ENCODE data around the gene IP6K1.

Gene IP6K1

DNA sequence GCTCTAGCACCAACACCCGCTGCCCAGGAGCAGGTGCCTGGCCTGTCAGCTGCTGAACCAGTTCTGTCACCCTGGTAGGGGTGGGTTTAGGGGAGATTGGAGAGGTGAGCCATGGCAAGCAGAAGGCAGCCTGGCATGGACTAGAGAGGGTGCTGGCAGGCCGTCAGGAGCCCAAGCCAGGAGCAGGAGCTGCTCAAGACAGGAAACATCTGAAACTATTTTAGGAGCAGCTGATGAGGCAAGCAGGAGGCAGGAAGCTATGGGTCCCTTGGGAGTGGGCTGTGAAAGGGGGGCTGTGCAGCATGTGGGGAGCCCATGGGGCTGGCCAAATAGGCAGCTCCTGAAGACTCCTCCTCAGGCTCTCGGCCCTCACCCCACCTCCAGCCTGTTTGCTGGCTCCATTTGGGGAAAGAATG lies 19.0 kb upstream of the IP6K1 start:
- Histone ChIP-seq H3K9ac (ENCODE audit: low read length in 2 of 2) (no peak overlapping the region), H3K27ac (ENCODE audit: low read length) (peak overlapping the region; percentile 67), H3K36me3 (ENCODE audit: control insufficient read depth in 2 of 2, insufficient read depth in 2 of 2, low read length in 2 of 2) (peaks cover 9 to 13% of the 10 kb centered on the region in 2 donors), H3K4me1 (ENCODE audit: control insufficient read depth, insufficient read depth, low read length) (peaks cover 49% of the 10 kb centered on the region), H3K4me3 (ENCODE audit: low read length in 2 of 2) (peak overlapping the region; percentile 7 to 44), H3K27me3 (ENCODE audit: control insufficient read depth in 1 of 2, insufficient read depth in 2 of 2, low read length in 2 of 2) (no peaks in the 10 kb centered on the region), H3K9me3 (ENCODE audit: control insufficient read depth in 2 of 2, low read length in 2 of 2) (no peaks in the 10 kb centered on the region)

DNA sequence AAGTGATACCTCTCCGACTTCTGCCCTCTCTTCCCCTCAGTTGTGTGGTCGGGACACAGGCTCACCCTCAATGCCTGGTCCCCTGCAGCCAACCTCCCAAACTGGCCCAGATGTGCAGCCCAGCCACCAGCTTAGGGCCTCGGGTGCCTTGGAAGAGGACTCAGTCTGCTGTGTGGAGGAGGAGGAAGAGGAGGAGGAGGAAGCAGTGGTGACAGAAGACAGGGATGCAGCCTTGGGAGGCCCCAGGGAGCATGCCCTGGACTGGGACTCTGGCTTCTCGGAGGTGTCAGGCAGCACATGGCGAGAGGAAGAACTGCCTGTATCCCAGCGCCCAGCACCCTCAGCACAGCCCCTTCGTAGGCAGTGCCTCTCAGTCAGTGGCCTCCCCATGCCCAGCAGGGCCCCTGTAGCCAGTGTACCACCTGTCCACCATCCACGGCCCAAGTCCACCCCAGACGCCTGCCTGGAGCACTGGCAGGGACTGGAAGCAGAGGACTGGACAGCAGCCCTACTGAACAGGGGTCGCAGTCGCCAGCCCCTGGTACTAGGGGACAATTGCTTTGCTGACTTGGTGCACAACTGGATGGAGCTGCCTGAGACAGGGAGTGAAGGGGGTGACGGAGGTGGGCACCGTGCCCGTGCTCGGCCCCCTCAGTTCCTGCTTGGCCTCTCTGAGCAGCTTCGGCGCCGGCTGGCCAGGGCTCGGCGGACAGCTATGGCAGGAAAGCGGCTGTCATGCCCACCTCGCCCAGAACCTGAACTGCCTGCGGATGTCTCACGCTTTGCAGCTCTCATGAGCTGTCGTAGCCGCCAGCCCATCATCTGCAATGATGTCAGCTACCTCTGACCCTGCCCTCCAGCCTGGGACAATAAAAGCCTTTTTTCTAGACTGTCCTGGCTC lies 18.0 kb upstream of the IP6K1 start:
- Histone ChIP-seq H3K27ac (ENCODE audit: low read length) (peak overlapping the region; percentile 67), H3K9me3 (ENCODE audit: control insufficient read depth in 2 of 2, low read length in 2 of 2) (no peaks in the 10 kb centered on the region), H3K4me1 (ENCODE audit: control insufficient read depth, insufficient read depth, low read length) (peaks cover 51% of the 10 kb centered on the region), H3K36me3 (ENCODE audit: control insufficient read depth in 2 of 2, insufficient read depth in 2 of 2, low read length in 2 of 2) (peaks cover 2 to 3% of the 10 kb centered on the region in 2 donors), H3K27me3 (ENCODE audit: control insufficient read depth in 1 of 2, insufficient read depth in 2 of 2, low read length in 2 of 2) (no peaks in the 10 kb centered on the region), H3K4me3 (ENCODE audit: low read length in 2 of 2) (peak overlapping the region; percentile 81 to 93), H3K9ac (ENCODE audit: low read length in 2 of 2) (peak overlapping the region; percentile 60 to 62)

DNA sequence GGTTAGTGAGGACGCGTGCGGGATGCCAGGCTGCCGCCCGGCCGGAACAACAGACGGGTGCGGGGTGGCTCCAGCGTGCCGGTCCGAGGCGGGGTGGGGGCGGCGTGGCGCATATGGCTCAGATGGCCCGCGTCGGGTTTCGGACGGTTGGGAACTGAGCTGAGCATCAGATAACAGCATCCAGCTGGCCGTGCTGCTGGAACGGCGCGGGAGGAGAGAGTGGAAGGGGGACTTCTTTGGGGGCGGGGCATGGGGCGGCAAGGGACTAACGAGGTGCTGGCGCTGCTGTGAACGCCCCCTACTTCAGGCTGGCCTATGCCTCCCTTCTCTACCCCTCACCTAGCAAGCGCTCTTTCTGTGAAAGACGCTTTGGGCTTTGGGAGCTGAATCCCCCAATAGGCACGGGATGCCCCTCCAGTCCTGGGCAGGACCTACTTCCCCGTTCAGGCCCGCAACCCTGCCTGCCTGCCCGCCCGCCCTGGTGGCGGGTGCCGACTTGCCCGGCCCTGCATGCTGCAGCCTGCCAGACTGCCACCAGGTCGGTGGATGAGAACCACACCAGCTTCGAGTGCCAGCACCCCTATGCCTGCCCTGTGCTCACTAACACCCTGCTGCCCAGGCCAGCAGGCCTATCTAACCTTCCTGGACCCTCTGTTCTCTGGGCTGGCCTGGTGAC lies 17.3 kb upstream of the IP6K1 start:
- Histone ChIP-seq H3K27ac (ENCODE audit: low read length) (peak overlapping the region; percentile 62), H3K36me3 (ENCODE audit: control insufficient read depth in 2 of 2, insufficient read depth in 2 of 2, low read length in 2 of 2) (no peaks in the 10 kb centered on the region), H3K9me3 (ENCODE audit: control insufficient read depth in 2 of 2, low read length in 2 of 2) (no peaks in the 10 kb centered on the region), H3K4me1 (ENCODE audit: control insufficient read depth, insufficient read depth, low read length) (peaks cover 51% of the 10 kb centered on the region), H3K9ac (ENCODE audit: low read length in 2 of 2) (peak overlapping the region; percentile 60 to 64), H3K4me3 (ENCODE audit: low read length in 2 of 2) (peak overlapping the region; percentile 81 to 93), H3K27me3 (ENCODE audit: control insufficient read depth in 1 of 2, insufficient read depth in 2 of 2, low read length in 2 of 2) (no peaks in the 10 kb centered on the region)

DNA sequence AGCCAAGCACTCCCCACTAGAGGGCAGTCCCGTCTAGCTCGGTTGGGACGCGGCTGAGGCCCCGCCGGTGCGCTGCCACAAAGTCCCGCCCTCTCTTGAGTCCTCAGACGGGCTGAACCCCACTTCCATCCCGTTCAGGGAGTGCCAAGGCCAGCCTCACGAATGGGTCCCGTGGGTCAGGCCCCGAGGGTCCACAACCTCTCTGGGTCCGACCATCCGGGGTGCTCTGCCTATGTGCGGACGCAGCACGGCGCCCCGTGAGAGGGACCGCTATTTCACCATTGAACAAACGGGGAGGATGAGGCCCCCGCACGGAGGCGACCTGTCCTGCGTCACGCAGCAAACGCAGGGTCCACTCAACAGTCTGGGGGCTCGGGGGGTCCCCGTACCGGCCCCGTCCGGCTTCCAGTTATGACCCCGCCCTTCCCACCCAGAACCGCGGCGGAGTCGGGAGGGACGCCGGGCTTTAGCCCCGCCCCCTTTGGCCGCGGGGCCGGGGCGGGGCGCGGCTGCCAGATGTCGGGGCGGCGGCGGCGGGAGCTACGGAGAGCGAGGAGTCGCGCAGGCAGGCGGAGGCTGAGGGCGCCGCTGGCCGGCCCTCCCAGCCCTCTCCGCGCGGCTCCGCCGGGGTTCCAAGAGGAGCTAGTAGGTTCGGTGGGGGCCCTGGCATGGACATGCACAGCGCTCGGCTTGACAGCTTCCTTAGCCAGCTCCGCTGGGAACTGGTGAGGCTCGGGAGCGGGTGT lies 16.6 kb upstream of the IP6K1 start, which contains the start of gene INKA1:
TSS of gene INKA1 (plus strand) at position 543 of the 746 bp plus-strand sequence. CDS start at position 675, 132 bp downstream.
- Histone ChIP-seq H3K36me3 (ENCODE audit: control insufficient read depth in 2 of 2, insufficient read depth in 2 of 2, low read length in 2 of 2) (no peaks in the 10 kb centered on the region), H3K27me3 (ENCODE audit: control insufficient read depth in 1 of 2, insufficient read depth in 2 of 2, low read length in 2 of 2) (no peaks in the 10 kb centered on the region), H3K9me3 (ENCODE audit: control insufficient read depth in 2 of 2, low read length in 2 of 2) (no peaks in the 10 kb centered on the region), H3K4me1 (ENCODE audit: control insufficient read depth, insufficient read depth, low read length) (peaks cover 50% of the 10 kb centered on the region), H3K9ac (ENCODE audit: low read length in 2 of 2) (peak within 1 kb of the TSS; percentile 62 to 74), H3K27ac (ENCODE audit: low read length) (peak within 1 kb of the TSS; percentile 62), H3K4me3 (ENCODE audit: low read length in 2 of 2) (peak within 1 kb of the TSS; percentile 81 to 93)

DNA sequence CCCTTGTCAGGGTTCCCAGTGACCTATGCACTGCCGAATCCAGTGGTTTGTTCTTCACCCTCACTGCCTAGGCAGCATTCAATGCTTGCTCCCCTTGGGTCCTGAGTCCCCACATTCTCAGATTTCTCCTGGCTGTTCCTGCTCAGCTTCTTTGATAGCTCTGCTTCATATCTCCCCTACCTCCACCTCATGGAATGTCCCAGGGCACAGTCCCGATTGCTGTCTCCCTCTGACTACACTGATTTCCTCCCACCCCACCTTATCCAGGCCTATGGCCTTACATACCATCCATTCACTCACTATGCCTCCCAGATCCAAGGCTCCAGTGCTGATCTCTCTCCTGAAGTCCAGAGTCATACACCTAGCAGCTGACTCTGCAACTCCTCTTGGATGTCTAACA lies 14.8 kb upstream of the IP6K1 start:
- Histone ChIP-seq H3K36me3 (ENCODE audit: control insufficient read depth in 2 of 2, insufficient read depth in 2 of 2, low read length in 2 of 2) (no peaks in the 10 kb centered on the region), H3K9ac (ENCODE audit: low read length in 2 of 2) (no peak overlapping the region), H3K27me3 (ENCODE audit: control insufficient read depth in 1 of 2, insufficient read depth in 2 of 2, low read length in 2 of 2) (no peaks in the 10 kb centered on the region), H3K9me3 (ENCODE audit: control insufficient read depth in 2 of 2, low read length in 2 of 2) (no peaks in the 10 kb centered on the region), H3K4me1 (ENCODE audit: control insufficient read depth, insufficient read depth, low read length) (peaks cover 34% of the 10 kb centered on the region), H3K27ac (ENCODE audit: low read length) (no peak overlapping the region), H3K4me3 (ENCODE audit: low read length in 2 of 2) (no peak overlapping the region)

DNA sequence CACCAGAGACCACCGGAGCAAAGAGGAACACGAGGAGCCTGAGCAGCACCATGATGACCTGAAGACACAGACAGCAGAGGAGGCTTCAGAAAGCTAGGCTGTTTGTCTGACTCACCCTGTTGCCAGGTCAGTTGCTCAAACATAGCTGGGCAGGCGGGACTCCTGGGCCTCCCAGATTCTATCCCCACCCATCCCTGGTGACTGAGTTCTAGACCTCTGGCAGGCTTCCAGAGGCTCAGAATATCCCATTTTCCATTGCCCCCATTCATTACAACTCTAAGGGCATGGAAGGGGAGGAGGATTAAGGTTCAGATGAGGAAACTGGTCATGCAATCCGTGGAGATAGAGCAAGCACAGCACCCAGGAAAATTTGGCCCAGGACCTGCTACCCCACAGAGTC lies 13.4 kb upstream of the IP6K1 start, which contains the start of gene CDHR4:
TSS of gene CDHR4 (minus strand) at position 113 of the 400 bp plus-strand sequence. CDS start at position 52, 61 bp downstream.
- Histone ChIP-seq H3K4me3 (ENCODE audit: low read length in 2 of 2) (no peak within 1 kb of the TSS), H3K4me1 (ENCODE audit: control insufficient read depth, insufficient read depth, low read length) (peaks cover 22% of the 10 kb centered on the region), H3K9me3 (ENCODE audit: control insufficient read depth in 2 of 2, low read length in 2 of 2) (no peaks in the 10 kb centered on the region), H3K9ac (ENCODE audit: low read length in 2 of 2) (no peak within 1 kb of the TSS), H3K36me3 (ENCODE audit: control insufficient read depth in 2 of 2, insufficient read depth in 2 of 2, low read length in 2 of 2) (no peaks in the 10 kb centered on the region), H3K27me3 (ENCODE audit: control insufficient read depth in 1 of 2, insufficient read depth in 2 of 2, low read length in 2 of 2) (no peaks in the 10 kb centered on the region), H3K27ac (ENCODE audit: low read length) (no peak within 1 kb of the TSS)

DNA sequence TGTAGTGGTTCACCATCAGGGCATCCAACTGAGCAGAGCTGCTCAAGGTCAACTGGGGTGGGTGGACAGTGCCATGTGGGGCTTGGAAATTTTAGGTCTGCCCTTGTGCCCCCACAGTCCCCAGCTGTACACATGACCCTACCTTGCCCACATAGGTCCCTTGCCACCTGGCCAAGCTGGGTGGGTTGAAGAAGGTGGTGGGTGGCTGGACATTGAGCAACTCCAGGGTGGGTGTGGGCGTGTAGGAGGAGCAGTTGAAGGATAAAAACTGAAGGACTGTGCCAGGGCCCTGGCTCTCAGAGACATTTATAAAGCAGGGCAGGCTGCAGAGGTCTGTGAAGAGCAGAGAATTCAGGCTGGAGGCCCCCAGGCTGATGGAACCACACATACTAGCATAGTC lies 12.8 kb upstream of the IP6K1 start:
- peaks cover 16% of the 10 kb centered on the region for H3K4me1 ChIP-seq (ENCODE audit: control insufficient read depth, insufficient read depth, low read length)
- no peaks in the 10 kb centered on the region for H3K9me3 ChIP-seq (ENCODE audit: control insufficient read depth in 2 of 2, low read length in 2 of 2)
- no peak overlapping the region for H3K27ac ChIP-seq (ENCODE audit: low read length)
- H3K27me3 ChIP-seq (ENCODE audit: control insufficient read depth in 1 of 2, insufficient read depth in 2 of 2, low read length in 2 of 2), result no peaks in the 10 kb centered on the region
- no peaks in the 10 kb centered on the region for H3K36me3 ChIP-seq (ENCODE audit: control insufficient read depth in 2 of 2, insufficient read depth in 2 of 2, low read length in 2 of 2)
- H3K9ac ChIP-seq (ENCODE audit: low read length in 2 of 2), result no peak overlapping the region
- no peak overlapping the region for H3K4me3 ChIP-seq (ENCODE audit: low read length in 2 of 2)

DNA sequence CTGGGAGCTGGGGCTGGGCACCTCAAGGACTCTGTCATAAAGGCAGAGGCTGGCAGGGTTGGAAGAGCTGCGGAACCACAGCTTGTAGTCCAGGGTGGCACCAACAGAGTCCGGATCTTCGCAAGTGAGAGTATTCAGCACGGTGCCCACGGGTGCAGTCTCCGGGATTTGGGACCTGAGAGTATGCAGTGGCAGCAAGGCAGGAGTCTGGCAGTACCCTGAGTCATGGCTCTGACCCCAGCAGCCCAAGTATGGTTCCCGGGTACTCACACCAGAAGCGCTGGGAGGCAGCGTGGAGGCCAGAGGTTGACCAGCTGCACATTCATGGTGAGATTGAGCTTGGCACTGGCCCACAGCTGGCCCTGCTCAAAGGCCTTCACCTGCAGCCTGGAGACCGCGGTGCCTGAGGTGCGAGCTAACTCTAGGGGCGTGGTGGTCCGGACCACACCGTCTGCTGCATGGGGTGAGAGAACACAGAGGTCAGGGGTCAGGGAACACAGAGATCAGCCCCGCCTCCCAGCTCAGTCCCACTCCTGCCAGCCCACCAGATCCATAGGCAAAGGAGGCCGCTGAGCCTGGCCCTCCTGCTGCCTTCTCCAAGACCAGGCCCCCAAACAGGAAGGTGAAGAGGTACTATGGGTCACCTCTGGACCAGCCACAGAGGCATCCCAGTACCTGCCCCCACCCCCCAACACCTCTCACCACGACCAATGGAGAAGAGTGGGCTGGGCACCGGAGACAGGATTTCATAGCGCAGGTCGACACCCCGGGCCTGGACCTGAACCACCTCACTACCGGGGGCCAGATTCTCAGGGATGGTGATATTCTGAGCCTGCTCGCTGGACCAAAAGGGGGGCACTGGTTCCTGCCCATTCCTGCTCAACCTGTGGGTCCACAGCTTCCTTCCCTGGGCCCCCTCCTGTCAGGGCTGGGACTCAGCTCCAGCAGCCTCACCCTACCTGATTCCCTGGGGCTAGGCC lies 8.9 kb upstream of the IP6K1 start:
- Histone ChIP-seq H3K36me3 (ENCODE audit: control insufficient read depth in 2 of 2, insufficient read depth in 2 of 2, low read length in 2 of 2) (no peaks in the 10 kb centered on the region), H3K27me3 (ENCODE audit: control insufficient read depth in 1 of 2, insufficient read depth in 2 of 2, low read length in 2 of 2) (no peaks in the 10 kb centered on the region)

DNA sequence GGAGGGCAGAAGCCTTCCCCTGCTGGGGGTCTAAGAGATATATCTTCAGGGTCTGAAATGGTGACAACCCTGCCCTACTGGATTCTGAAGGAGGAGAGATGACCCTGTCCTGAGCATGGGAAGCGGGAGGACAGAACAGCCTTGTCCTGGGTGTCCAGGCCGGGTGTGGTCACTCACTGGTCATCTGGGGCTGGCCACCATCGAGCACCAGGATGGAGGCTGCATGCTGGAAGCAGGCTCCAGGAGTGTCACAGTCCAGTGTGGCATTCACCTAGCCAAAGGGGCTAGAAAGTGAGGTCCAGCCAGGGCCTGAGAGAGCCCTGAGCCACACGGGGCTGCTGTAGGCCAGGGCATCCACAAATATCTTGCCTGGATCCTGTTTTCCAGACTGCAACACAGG lies 8.1 kb upstream of the IP6K1 start:
- H3K4me1 ChIP-seq (ENCODE audit: control insufficient read depth, insufficient read depth, low read length), result no peaks in the 10 kb centered on the region
- H3K9me3 ChIP-seq (ENCODE audit: control insufficient read depth in 2 of 2, low read length in 2 of 2), result no peaks in the 10 kb centered on the region
- H3K27ac ChIP-seq (ENCODE audit: low read length), result no peak overlapping the region
- H3K36me3 ChIP-seq (ENCODE audit: control insufficient read depth in 2 of 2, insufficient read depth in 2 of 2, low read length in 2 of 2), result no peaks in the 10 kb centered on the region
- H3K9ac ChIP-seq (ENCODE audit: low read length in 2 of 2), result no peak overlapping the region
- H3K4me3 ChIP-seq (ENCODE audit: low read length in 2 of 2), result no peak overlapping the region
- H3K27me3 ChIP-seq (ENCODE audit: control insufficient read depth in 1 of 2, insufficient read depth in 2 of 2, low read length in 2 of 2), result no peaks in the 10 kb centered on the region

More for the DNA sequence above, 8.9 kb upstream of the IP6K1 start:
- H3K27ac ChIP-seq (ENCODE audit: low read length), result no peak overlapping the region
- no peak overlapping the region for H3K9ac ChIP-seq (ENCODE audit: low read length in 2 of 2)
- peaks cover 2% of the 10 kb centered on the region for H3K4me1 ChIP-seq (ENCODE audit: control insufficient read depth, insufficient read depth, low read length)
- no peak overlapping the region for H3K4me3 ChIP-seq (ENCODE audit: low read length in 2 of 2)
- H3K9me3 ChIP-seq (ENCODE audit: control insufficient read depth in 2 of 2, low read length in 2 of 2), result no peaks in the 10 kb centered on the region

Data from stomach smooth muscle (tissue), 2 donors.